GM19328 (cell line): ENCODE measurements around the gene TRIM63.

Experiments used
- ATAC-seq: cut with Tn5 transposase; IDR thresholded peaks from one replicate; pipeline ENCODE4 v1.9.1; 2021; ENCODE audit warnings: mild to moderate bottlenecking, moderate library complexity; ENCODE audit not compliant: unreplicated experiment

The TRIM63 gene

GRCh38 chr1:26089125-26089524 lies 21.7 kb upstream of the TRIM63 start:
- no peak for ATAC-seq

GRCh38 chr1:26084844-26085243 lies 17.4 kb upstream of the TRIM63 start:
- no peak for ATAC-seq

GRCh38 chr1:26084091-26084561 lies 16.7 kb upstream of the TRIM63 start:
- ATAC-seq, result no peak

GRCh38 chr1:26083208-26083607 lies 15.8 kb upstream of the TRIM63 start:
- ATAC-seq, result no peak

GRCh38 chr1:26082020-26082350 lies 14.6 kb upstream of the TRIM63 start:
- ATAC-seq, result no peak

- no peak for ATAC-seq
Measured at GRCh38 chr1:26081267-26082019, 14.0 kb upstream of the TRIM63 start.

- ATAC-seq, result no peak
Measured at GRCh38 chr1:26079960-26080814, 12.8 kb upstream of the TRIM63 start.

- ATAC-seq, result no peak
Measured at GRCh38 chr1:26079178-26079563, 11.7 kb upstream of the TRIM63 start.

GRCh38 chr1:26078286-26079177 lies 11.1 kb upstream of the TRIM63 start:
- no peak for ATAC-seq

- ATAC-seq, result no peak
Measured at GRCh38 chr1:26077524-26077923, 10.1 kb upstream of the TRIM63 start.

- ATAC-seq, result no peak
Measured at GRCh38 chr1:26075421-26076144, 8.2 kb upstream of the TRIM63 start.

- no peak for ATAC-seq
Measured at GRCh38 chr1:26072305-26072704, 4.9 kb upstream of the TRIM63 start.

GRCh38 chr1:26070963-26071342 lies 3.5 kb upstream of the TRIM63 start:
- ATAC-seq, result no peak

- no peak for ATAC-seq
Measured at GRCh38 chr1:26070296-26070962, 3.0 kb upstream of the TRIM63 start.

GRCh38 chr1:26069941-26070295 lies 2.5 kb upstream of the TRIM63 start:
- ATAC-seq, result no peak

- no peak for ATAC-seq
Measured at GRCh38 chr1:26066857-26067256, 573 bp downstream of the TRIM63 start.

GRCh38 chr1:26066160-26066559 lies 1.3 kb downstream of the TRIM63 start:
- no peak for ATAC-seq

- no peak for ATAC-seq
Measured at GRCh38 chr1:26064553-26064952, 2.9 kb downstream of the TRIM63 start.

GRCh38 chr1:26060832-26061574 lies 6.4 kb downstream of the TRIM63 start:
- ATAC-seq, result no peak
